Cerebellar cortex (tissue), 1 donor: ENCODE data around the gene LILRA5.
"Not testable (repeated sequence)": the region's sequence is repeated elsewhere in the genome, so short reads cannot be mapped to it uniquely, and the experiment has no call there.

Source experiments
- DNase-seq: peaks from one replicate; pipeline ENCODE4 v3.0.0-alpha.2; 2015; ENCODE audit warnings: low spot score

The LILRA5 gene

GRCh38 chr19:54312436-54313377 is at the start of gene LILRA5:
TSS of gene LILRA5 (minus strand) at chr19:54313166. CDS start at chr19:54313019, 147 bp downstream.
- DNase-seq: no peak

DNA sequence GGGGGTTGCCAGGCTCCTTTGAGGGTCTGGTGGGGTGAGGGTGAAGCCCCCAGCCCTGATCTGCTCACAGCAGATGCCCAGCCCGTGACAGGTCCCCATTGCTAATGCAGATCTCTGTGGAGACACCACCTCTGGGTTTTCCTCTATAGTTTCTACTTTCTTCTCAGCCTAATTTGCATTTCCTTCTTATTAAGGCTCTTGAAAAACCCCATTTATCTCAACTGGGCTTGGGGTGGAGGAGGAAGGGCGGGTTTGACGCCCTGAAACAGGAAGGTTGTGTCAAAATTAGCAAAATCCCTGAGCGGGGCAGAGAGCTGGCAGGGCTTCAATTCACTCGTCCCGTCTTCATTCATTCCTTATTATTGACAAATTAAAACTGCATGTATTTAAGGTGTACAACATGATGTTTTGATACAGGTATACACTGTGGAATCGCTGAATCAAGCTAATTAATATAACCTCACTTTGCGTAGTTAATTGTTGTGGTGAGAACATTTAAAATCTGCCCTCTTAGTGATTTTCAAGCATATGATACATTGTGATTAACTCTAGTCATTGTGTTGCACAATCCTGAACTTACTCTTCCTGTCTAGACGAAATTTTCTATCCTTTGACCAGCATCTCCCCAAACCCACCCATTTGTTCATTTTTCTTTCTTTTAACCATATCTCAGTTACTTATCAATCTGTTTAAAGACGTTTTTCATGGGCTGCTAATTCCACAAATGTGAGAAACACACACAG is 48.9 kb upstream of the LILRA5 start:
- DNase-seq: not testable (repeated sequence)

- not testable (repeated sequence) for DNase-seq
Observed at GRCh38 chr19:54359149-54359820, 46.3 kb upstream of the LILRA5 start.

- DNase-seq: no peak
Observed at GRCh38 chr19:54357381-54357780, 44.4 kb upstream of the LILRA5 start.

DNA sequence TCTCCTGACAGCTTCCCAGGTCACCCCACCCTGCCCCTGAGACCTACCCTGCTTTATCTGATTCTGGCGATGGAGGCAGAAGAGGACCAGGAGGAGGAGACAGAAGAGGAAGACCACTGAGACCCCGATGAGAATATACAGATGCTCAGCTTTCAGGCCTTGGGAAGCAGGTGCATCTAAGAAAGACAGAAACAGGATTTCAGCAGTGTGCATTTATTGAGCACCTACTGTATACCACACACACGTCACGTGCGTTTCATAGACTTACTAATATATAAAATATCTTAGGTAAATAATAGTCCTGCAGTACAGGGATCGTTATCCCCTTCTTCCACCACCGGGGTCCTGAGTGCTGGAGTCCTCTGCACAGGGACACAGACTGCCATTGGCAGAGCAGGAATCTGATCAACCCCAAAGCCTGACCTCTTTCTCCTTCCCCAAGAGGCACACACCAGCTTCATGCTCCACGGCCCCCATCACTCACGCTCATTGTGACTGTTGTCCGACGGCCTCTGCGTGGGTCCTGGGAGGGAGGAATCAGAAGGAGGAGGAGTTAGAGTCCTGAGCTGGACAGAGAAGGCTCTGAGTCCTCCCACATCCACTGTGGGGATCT is 43.6 kb upstream of the LILRA5 start:
- DNase-seq: no peak

GRCh38 chr19:54355675-54356074 is 42.7 kb upstream of the LILRA5 start:
- DNase-seq: no peak

- no peak for DNase-seq
Observed at GRCh38 chr19:54354761-54355160, 41.8 kb upstream of the LILRA5 start.

DNA sequence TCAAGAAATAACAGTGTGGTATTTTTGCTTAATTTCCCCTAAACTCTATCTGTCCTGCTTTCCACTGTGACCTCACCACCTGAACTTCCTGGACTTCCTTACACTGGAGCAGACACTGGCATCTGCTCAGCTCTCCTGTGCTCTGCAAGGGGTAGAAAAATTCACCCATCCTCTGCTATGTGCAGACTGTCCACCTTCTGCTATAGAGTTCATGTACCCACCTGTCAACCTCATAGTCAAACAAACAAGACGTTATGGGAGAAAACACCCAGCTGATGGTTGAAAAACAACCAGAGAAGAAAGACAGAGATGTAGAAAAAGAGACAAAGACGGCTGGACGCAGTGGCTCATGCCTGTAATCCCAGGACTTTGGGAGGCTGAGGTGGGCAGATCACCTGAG is 39.6 kb upstream of the LILRA5 start:
- no peak for DNase-seq

DNA sequence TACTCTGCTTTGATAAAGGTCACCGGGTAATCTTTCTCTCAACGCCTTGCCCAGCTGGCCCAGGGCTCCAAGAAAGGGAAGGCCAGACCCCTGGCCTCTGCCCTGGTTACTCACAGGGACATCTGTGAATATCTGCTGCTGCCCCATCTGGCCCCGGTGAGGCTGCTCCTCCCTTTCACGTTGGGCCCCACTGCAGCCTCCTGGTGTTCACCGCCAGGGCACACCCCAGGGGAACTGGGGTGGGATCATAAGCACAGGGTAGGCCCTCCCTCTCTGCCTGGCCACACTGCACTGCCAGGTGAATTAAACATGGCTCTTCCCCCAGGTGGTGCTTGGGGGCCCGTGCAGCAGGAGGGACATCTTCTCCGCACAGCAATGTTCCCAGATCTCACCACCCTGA is 39.1 kb upstream of the LILRA5 start:
- no peak for DNase-seq

- DNase-seq: no peak
Observed at GRCh38 chr19:54351474-54351873, 38.5 kb upstream of the LILRA5 start.

DNA sequence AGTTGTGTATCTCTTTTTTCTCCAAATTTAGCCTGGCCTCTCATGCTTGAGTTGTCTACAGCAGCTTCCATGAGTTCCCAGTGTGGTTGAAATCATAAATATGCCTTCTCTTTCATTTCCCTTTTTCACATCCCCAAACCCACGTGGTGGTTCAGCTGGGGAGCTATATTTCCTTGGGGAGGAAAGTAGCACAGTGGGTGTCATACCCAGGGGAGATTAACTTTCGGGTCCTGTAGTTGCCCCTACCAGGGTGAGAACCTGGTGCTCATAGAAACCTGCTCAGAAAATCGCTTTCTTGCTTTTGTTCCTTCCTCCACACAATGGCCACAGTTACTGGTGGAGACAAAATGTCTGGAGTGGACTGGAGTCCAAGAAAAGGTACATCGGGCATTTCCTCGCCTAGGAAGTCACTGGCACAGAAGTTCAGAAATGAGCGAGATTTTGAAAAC is 33.0 kb upstream of the LILRA5 start:
- no peak for DNase-seq

GRCh38 chr19:54343868-54344267 is 30.9 kb upstream of the LILRA5 start:
- no peak for DNase-seq

DNA sequence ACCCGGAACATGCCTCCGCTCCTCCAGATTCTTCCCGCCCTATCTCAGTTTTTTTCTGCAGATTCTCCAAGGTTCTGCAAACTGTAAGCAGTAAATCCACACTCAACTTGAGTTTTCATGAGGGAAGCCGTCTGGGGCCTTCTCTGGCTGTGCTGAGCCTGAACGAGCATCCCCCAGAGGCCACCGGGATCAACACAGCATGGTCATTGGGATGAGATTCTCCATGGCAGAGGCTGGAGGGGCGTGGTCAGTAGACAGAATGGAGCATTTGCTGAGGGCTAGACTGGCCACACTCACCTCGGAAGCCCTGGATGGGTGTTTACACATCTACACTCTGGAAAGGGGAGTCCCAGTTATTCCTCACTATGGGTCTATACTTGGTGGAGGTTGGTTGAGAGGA is 28.3 kb upstream of the LILRA5 start:
- no peak for DNase-seq

- DNase-seq: no peak
Observed at GRCh38 chr19:54339646-54340358, 26.8 kb upstream of the LILRA5 start.

- DNase-seq: no peak
Observed at GRCh38 chr19:54338521-54338920, 25.6 kb upstream of the LILRA5 start.

- DNase-seq: no peak
Observed at GRCh38 chr19:54337858-54338230, 24.9 kb upstream of the LILRA5 start.

GRCh38 chr19:54336893-54337857 is 24.2 kb upstream of the LILRA5 start:
- DNase-seq: no peak

DNA sequence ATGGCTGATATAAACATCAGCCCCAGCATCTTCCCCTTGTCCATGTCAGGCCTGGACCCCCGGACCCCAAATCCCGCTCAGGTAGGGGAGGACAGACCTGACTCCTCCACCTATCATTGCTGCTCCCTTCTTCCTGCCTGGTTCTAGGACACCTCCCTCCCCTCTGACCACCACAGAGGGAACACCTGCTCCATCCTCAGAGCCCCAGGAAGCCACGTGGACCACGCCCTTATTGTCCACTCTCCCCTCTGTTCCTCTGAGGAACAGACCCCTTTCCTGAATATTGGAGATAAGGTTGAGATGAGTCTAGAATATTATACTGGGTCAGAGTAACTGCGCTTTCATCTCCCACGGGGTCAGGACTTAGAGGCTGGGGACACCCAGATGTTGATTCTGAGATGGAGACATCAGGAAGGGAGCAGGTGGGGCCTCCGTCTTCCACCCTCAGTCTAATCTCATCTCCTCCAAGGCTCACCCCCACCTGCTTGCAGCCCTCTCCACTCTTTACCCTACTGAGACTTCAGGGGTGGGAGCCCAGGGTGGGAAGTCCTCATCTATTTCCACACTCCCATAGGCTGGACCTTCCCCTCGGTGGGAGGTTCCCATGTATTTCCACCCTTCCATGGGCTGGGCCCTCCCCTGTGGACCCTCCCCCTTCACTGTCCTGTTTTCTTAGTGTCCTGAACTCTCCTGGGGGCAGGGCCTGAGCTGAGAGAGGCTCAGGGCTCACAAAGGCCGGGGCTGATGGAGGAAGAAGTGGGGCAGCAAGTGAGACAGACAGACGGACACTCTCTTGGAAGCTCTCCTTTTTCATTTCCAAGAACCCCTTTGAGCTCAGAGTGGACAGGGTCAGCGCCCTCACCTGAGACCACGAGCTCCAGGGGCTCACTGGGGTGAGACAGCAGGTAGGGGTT is 23.3 kb upstream of the LILRA5 start:
- no peak for DNase-seq

DNA sequence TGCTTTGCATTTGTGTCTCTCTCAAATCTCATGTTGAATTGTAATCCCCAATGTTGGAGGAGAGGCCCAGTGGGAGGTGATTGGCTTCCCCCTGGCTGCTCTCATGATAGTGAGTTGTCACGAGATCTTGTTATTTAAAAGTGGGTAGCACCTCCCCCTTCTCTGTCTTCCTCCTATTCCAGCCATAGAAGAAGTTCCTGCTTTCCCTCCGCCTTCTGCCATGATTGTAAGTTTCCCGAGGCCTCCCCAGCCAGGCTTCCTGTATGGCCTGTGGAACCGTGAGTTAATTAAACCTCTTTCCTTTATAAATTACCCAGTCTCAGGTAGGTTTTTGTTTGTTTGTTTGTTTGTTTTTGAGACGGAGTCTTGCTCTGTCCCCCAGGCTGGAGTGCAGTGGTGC is 22.2 kb upstream of the LILRA5 start:
- no peak for DNase-seq
